NT2/D1 (cell line): ENCODE data around the gene BCAN.

ENCODE experiments used
- SUZ12 ChIP-seq: IDR thresholded peaks from 2 replicates; pipeline ENCODE4 v1.6.1; 2011; ENCODE audit not compliant: insufficient read length, insufficient read depth; ENCODE audit errors: extremely low read depth
- YY1 ChIP-seq: IDR thresholded peaks from 2 replicates; pipeline ENCODE4 v1.6.1; 2011; ENCODE audit not compliant: insufficient read length, insufficient read depth
- ZNF274 ChIP-seq: IDR thresholded peaks from 2 replicates; pipeline ENCODE4 v1.6.1; 2011; ENCODE audit warnings: mild to moderate bottlenecking, low read depth, low read length

DNA sequence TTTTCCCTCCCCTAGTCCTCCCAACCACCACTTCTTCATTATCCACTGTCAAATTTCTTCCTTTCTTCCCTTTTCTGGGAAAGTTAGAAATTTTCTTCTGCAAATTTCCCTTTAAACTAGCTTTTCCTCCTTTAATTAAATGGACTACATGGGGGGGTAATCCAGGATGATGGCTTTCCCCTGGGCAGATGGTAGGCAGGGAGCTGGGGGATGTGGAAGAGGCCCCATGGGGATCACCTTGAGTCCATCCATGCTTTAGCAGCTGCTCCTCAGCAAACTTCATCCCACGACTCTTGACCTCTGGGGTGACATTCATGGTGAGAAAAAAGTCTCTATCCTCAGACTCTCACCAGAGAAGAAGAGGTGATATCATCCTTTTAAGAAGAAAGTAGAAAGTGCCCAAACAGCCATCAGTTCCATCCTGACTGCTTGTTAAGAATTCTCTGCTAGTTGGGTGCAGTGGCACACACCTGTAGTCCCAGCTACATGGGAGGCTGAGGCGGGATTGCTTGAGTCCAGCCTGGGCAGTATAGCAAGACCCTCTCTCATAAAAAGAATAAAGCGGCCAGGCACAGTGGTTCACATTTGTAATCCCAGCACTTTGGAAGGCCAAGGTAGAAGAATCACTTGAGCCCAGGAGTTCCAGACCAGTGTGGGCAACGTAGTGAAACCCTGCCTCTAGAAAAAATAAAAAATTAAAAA lies 43.0 kb upstream of the BCAN start:
- TF ChIP-seq YY1: no peak
- TF ChIP-seq SUZ12: no peak
- TF ChIP-seq ZNF274: no peak
